Esophagus muscularis mucosa (tissue), 4 donors: ENCODE results near the gene C4BPB. TPM values are rescaled to one million over a fixed set of nuclear protein-coding genes. Genes with fewer than 3 reads are reported as not detected.

Experiments used
- DNase-seq: peaks from one replicate; pipeline ENCODE4 v3.0.0-alpha.2; 2017; ENCODE audit errors: extremely low spot score
- H3K27ac ChIP-seq, 4 donors: fragments of 200-600 bp; sonication (generic); replicated peaks in 1 of 4; 1 replicate in 3 of 4; 2 replicates in 1 of 4; pipeline ENCODE4 v1.5.1; 2016 to 2019; ENCODE audit warnings: mild to moderate bottlenecking in 1 of 4
- H3K27me3 ChIP-seq, 4 donors: fragments of 200-600 bp; sonication (generic); one replicate each; pipeline versions ENCODE4 v1.5.1 to v1.6.0; 2016 to 2019
- H3K36me3 ChIP-seq, 4 donors: fragments of 200-600 bp; sonication (generic); one replicate each; pipeline ENCODE4 v1.5.1; 2016 to 2019
- H3K4me1 ChIP-seq, 4 donors: fragments of 200-600 bp; sonication (generic); one replicate each; pipeline ENCODE4 v1.5.1; 2016 to 2019
- H3K4me3 ChIP-seq, 4 donors: fragments of 200-600 bp; sonication (generic); 1 replicate in 2 of 4; 2 replicates in 2 of 4; pipeline ENCODE4 v1.5.1; 2016 to 2019; ENCODE audit warnings: mild to moderate bottlenecking in 4 of 4, moderate library complexity in 1 of 4
- H3K9me3 ChIP-seq, 4 donors: fragments of 200-600 bp; sonication (generic); 1 replicate in 3 of 4; 2 replicates in 1 of 4; pipeline ENCODE4 v1.5.1; 2016 to 2019
- CTCF ChIP-seq, 3 experiments: fragments of 200-600 bp in 2 of 3; fragments of 450-650 bp in 1 of 3; sonication (generic) in 2 of 3; IDR thresholded peaks; one replicate each; pipeline ENCODE4 v1.5.1; 2017 to 2019; ENCODE audit warnings: antibody characterized with exemption in 3 of 3, mild to moderate bottlenecking in 2 of 3, moderate library complexity in 1 of 3
- EP300 ChIP-seq: sonication (generic); formaldehyde crosslinking; IDR thresholded peaks from one replicate; pipeline ENCODE4 v1.6.1; 2017; ENCODE audit warnings: antibody characterized with exemption
- POLR2A ChIP-seq: fragments of 450-650 bp; IDR thresholded peaks from one replicate; pipeline ENCODE4 v1.6.1; 2017; ENCODE audit warnings: antibody characterized with exemption, moderate library complexity, mild to moderate bottlenecking, low read depth
- POLR2AphosphoS5 ChIP-seq, 2 donors: sonication (generic); formaldehyde crosslinking; IDR thresholded peaks; one replicate each; pipeline ENCODE4 v1.6.1; 2017; ENCODE audit warnings: antibody characterized with exemption in 2 of 2
- WGBS: methylation state at CpG from one replicate; pipeline ENCODE4 v1.1.5; 2018; 5-methylcytosine and 5-hydroxymethylcytosine counted together
- intact Hi-C: fragments of 100-400 bp; cut with DNase I; formaldehyde crosslinking; loops from one replicate; pipeline ENCODE4 v1.15.1; 2023
- total RNA-seq, 4 donors: library from RNA; depleted of rRNA; stranded (reverse); fragments of >200 nt; gene quantifications; one replicate each; pipeline versions ENCODE4 v1.1.0 to v1.2.1, GENCODE V29; 2016

C4BPB gene
- total RNA-seq, 4 donors from 2014 or later: 0.34 to 1.7 (median 0.50) TPM; not detected in 1

DNA sequence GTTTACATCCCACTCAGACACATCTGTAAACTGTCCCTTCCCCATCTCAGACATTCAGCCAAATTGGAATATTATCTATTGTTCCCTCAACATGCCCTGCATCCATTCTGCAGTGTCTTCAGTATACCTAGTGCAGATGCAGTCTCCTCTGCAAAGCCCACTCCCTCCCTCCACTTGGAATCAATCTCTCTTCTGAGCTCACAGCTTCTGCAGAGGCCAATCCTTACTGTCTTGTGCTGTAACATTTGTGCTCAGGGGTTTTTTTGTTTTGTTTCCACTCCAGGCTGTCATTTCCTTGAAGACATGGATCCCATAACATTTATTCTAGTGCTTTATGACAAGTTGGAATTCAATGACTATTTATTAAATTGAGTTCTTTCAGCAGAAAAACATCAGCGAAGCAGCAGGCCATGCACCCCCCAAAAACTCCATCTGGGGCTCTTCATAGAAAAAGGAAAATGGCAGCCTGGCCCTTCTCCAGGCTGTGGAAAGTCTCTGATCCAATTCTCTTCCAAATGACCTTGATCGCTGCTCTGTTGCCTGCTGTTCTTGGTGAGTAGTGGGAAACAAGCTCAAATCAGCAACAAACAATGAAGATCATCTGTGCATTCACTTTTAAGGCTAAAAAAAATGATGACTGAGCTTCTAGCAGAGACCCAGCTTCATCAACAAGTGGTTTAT, 24.1 kb downstream of the C4BPB start:
- intact Hi-C loops: no loop called here
- TF ChIP-seq POLR2A: no peak
- TF ChIP-seq CTCF (IDR thresholded peaks at IDR 0.05): no peak
- no peak for TF ChIP-seq POLR2AphosphoS5 (IDR thresholded peaks at IDR 0.05)
- no peak for TF ChIP-seq EP300
- DNase-seq: no peak
- H3K9me3 ChIP-seq: no peaks in the 10 kb centered on the region
- H3K27me3 ChIP-seq: peaks cover 0 to 7% (median 0%) of the 10 kb centered on the region in 4 donors
- H3K27ac ChIP-seq: no peak overlapping the region
- no peak overlapping the region for H3K4me3 ChIP-seq
- no peaks in the 10 kb centered on the region for H3K36me3 ChIP-seq
- 56% methylated on average over 2 of the region's 2 CpGs for WGBS
- H3K4me1 ChIP-seq: no peaks in the 10 kb centered on the region

DNA sequence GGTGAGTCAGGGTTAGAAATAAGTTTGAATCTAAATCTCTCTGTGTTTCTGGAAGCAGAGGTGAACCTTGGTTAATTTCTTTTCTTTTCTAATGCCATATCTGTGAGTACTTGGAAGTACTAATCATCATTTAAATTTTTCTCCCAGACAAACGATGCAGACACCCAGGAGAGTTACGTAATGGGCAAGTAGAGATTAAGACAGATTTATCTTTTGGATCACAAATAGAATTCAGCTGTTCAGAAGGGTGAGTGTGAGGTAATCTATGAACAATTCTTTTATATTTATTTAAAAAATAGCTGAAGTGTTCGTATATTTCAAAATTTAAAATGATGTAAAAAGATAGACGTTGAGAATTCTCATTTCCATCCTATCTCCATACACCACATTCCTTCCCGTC, 26.6 kb downstream of the C4BPB start:
- TF ChIP-seq CTCF (IDR thresholded peaks at IDR 0.05) (no peak), POLR2AphosphoS5 (IDR thresholded peaks at IDR 0.05) (no peak), POLR2A (no peak), EP300 (no peak)

DNA sequence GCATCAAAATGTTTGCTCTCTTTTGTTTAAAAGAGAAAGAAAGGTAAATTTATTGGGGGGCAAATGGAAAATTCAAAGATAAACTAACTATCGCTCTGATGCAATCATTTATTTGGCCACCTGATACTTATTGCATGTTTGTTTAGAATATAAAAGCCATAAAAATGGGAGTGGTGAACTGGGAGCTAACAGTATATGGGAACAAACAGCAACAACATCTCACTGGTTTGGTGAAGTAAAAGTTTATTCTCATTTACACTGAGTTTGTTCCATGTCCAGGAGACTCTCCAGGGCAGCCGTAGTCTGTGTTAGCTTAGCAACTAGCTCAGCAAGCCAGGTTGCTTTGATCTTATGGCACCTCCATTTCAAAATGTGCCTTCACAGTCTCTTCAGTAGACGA, 35.7 kb downstream of the C4BPB start:
- H3K27ac ChIP-seq: no peak overlapping the region
- H3K4me1 ChIP-seq: no peaks in the 10 kb centered on the region
- no peak overlapping the region for H3K4me3 ChIP-seq
- H3K36me3 ChIP-seq: no peaks in the 10 kb centered on the region
- TF ChIP-seq POLR2A (no peak), CTCF (IDR thresholded peaks at IDR 0.05) (no peak), POLR2AphosphoS5 (IDR thresholded peaks at IDR 0.05) (no peak), EP300 (no peak)
- DNase-seq: no peak
- H3K9me3 ChIP-seq: peaks cover 0 to 19% (median 17%) of the 10 kb centered on the region in 4 donors
- no peaks in the 10 kb centered on the region for H3K27me3 ChIP-seq
- 88% methylated on average over 3 of the region's 3 CpGs for WGBS
- intact Hi-C loops: no loop called here

More for the DNA sequence above, 26.6 kb downstream of the C4BPB start:
- Histone ChIP-seq H3K27me3 (no peaks in the 10 kb centered on the region), H3K36me3 (no peaks in the 10 kb centered on the region), H3K4me1 (no peaks in the 10 kb centered on the region), H3K27ac (no peak overlapping the region), H3K4me3 (no peak overlapping the region), H3K9me3 (no peaks in the 10 kb centered on the region)
- DNase-seq: no peak
- WGBS: 61% methylated on average over 5 of the region's 5 CpGs
- intact Hi-C loops: no loop called here

DNA sequence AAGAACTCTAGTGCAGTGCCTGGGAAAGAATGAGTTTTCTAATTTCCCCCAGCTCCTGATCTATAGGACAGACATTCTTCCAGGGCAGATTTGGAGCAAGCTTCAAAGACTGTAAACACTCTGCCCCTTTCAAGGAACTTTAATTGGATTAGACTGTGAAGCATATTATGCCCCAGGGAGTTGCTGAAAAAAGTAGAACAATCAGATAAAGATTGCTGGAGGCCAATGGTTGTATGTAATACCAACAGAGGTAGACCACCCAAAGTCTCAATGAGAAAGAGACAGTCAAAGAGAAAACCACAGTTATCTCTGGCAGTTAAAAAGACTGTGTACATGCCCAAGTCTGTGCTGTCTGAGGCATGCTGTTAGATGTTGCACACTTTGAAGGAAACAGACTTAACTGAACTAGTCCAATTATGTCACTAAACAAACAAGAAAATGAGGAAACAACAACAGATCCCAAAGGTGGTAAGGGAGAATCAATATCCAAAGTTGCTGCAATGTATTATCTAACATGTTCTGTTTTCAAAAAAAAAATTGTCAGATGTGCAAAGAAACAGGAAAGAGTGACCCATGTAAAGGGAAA, 39.8 kb downstream of the C4BPB start:
- TF ChIP-seq POLR2AphosphoS5 (IDR thresholded peaks at IDR 0.05) (no peak), POLR2A (no peak), EP300 (no peak), CTCF (IDR thresholded peaks at IDR 0.05) (no peak)
- Histone ChIP-seq H3K27me3 (no peaks in the 10 kb centered on the region), H3K4me3 (no peak overlapping the region), H3K27ac (no peak overlapping the region), H3K4me1 (no peaks in the 10 kb centered on the region), H3K36me3 (no peaks in the 10 kb centered on the region), H3K9me3 (peaks cover 4 to 38% (median 27%) of the 10 kb centered on the region in 4 donors)
- no peak for DNase-seq
- intact Hi-C loops: no loop called here

- TF ChIP-seq EP300 (no peak), POLR2A (no peak), POLR2AphosphoS5 (IDR thresholded peaks at IDR 0.05) (no peak), CTCF (IDR thresholded peaks at IDR 0.05) (no peak)
- H3K4me1 ChIP-seq: no peaks in the 10 kb centered on the region
- no peak for DNase-seq
- intact Hi-C loops: no loop called here
- H3K27me3 ChIP-seq: no peaks in the 10 kb centered on the region
- H3K4me3 ChIP-seq: no peak overlapping the region
- H3K9me3 ChIP-seq: peaks cover 4 to 38% (median 27%) of the 10 kb centered on the region in 4 donors
- H3K27ac ChIP-seq: no peak overlapping the region
- no peaks in the 10 kb centered on the region for H3K36me3 ChIP-seq
Measured at GRCh38 chr1:207129053-207129452, 40.4 kb downstream of the C4BPB start.
